HEK293T (cell line): ENCODE data around the gene CDC42SE2.

ENCODE experiments used
- CTCF ChIA-PET: fragments of 350-600 bp; formaldehyde crosslinking; extraction: SDS; loops from one replicate; lab custom pipeline; 2021; ENCODE audit warnings: antibody characterized with exemption, inconsistent platforms; lab: Yijun Ruan, JAX
- POLR2A ChIA-PET: fragments of 350-600 bp; formaldehyde crosslinking; extraction: SDS; loops from one replicate; lab custom pipeline; 2020; ENCODE audit warnings: antibody characterized with exemption, inconsistent platforms; lab: Yijun Ruan, JAX
- DNase-seq: peaks from one replicate; pipeline ENCODE4 v3.0.0; 2012; ENCODE audit warnings: mixed read lengths; ENCODE audit errors: extremely low spot score
- ARNT ChIP-seq: fragments of 450-650 bp; IDR thresholded peaks from 2 replicates; pipeline ENCODE4 v1.6.1; 2017; ENCODE audit warnings: mild to moderate bottlenecking
- BHLHE40 ChIP-seq: fragments of 450-650 bp; IDR thresholded peaks from 2 replicates; pipeline ENCODE4 v1.6.1; 2016; ENCODE audit warnings: mild to moderate bottlenecking, moderate library complexity, borderline replicate concordance
- CTBP1 ChIP-seq: fragments of 450-650 bp; IDR thresholded peaks from 2 replicates; pipeline ENCODE4 v1.6.1; 2016; ENCODE audit warnings: borderline replicate concordance
- ELF4 ChIP-seq: fragments of 450-650 bp; IDR thresholded peaks from 2 replicates; pipeline ENCODE4 v1.6.1; 2017; ENCODE audit warnings: antibody characterized with exemption
- FOXA1 ChIP-seq: fragments of 450-650 bp; IDR thresholded peaks from 2 replicates; pipeline ENCODE4 v1.6.1; 2016; ENCODE audit warnings: mild to moderate bottlenecking
- FOXK2 ChIP-seq: fragments of 450-650 bp; IDR thresholded peaks from 2 replicates; pipeline ENCODE4 v1.6.1; 2016; ENCODE audit warnings: mild to moderate bottlenecking
- FOXM1 ChIP-seq: fragments of 450-650 bp; IDR thresholded peaks from 2 replicates; pipeline ENCODE4 v1.6.1; 2017; ENCODE audit warnings: mild to moderate bottlenecking, borderline replicate concordance
- HDGF ChIP-seq: fragments of 450-650 bp; IDR thresholded peaks from 2 replicates; pipeline ENCODE4 v1.6.1; 2017; ENCODE audit warnings: antibody characterized with exemption, borderline replicate concordance
- L3MBTL2 ChIP-seq: fragments of 450-650 bp; conservative IDR thresholded peaks from 2 replicates; pipeline ENCODE4 v1.6.1; 2016; ENCODE audit warnings: mild to moderate bottlenecking
- LEF1 ChIP-seq: fragments of 450-650 bp; IDR thresholded peaks from 2 replicates; pipeline ENCODE4 v1.6.1; 2017; ENCODE audit warnings: mild to moderate bottlenecking, borderline replicate concordance
- NFRKB ChIP-seq: fragments of 450-650 bp; IDR thresholded peaks from 2 replicates; pipeline ENCODE4 v1.6.1; 2016; ENCODE audit warnings: mild to moderate bottlenecking, moderate library complexity
- SP1 ChIP-seq: fragments of 450-650 bp; IDR thresholded peaks from 2 replicates; pipeline ENCODE4 v1.6.1; 2017
- TARDBP ChIP-seq: fragments of 450-650 bp; IDR thresholded peaks from 2 replicates; pipeline ENCODE4 v1.6.1; 2016
- ZNF384 ChIP-seq: fragments of 450-650 bp; IDR thresholded peaks from 2 replicates; pipeline ENCODE4 v1.6.1; 2016
- TF ChIP-seq, protein P1 (sequence below): fragments of 450-650 bp; IDR thresholded peaks from 2 replicates; pipeline ENCODE4 v1.6.1; 2016

CDC42SE2 gene

DNA sequence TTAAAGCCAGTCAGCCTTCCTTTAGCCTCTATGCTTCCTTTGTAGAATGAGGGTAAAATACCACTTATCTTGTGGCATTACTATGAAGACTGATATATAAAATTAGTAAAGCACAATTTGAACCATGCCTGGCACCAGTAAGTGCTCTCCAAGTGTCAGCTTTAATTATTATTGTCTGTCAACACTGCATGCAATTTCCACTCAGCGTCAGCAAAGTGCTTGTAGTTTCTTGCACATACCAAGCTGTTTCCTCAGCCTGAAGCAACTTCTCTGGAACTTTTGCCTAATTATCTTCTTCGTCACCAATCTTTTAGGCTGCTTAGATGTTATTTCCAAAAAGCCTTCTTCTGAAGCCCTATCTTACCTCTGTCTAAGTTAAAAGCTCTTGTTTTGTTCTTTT is 177.3 kb downstream of the CDC42SE2 start:
- CTCF ChIA-PET = no interaction called here

More for the DNA sequence above, 177.3 kb downstream of the CDC42SE2 start:
- TF ChIP-seq NFRKB = no peak
- TF ChIP-seq FOXA1 = no peak
- no peak for TF ChIP-seq SP1
- TF ChIP-seq, protein P1, sequence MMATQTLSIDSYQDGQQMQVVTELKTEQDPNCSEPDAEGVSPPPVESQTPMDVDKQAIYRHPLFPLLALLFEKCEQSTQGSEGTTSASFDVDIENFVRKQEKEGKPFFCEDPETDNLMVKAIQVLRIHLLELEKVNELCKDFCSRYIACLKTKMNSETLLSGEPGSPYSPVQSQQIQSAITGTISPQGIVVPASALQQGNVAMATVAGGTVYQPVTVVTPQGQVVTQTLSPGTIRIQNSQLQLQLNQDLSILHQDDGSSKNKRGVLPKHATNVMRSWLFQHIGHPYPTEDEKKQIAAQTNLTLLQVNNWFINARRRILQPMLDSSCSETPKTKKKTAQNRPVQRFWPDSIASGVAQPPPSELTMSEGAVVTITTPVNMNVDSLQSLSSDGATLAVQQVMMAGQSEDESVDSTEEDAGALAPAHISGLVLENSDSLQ = no peak
- TF ChIP-seq L3MBTL2 = no peak
- no peak for TF ChIP-seq BHLHE40
- TF ChIP-seq ELF4 = no peak
- TF ChIP-seq TARDBP = no peak
- TF ChIP-seq ZNF384 = no peak
- no peak for TF ChIP-seq FOXK2
- no peak for TF ChIP-seq CTBP1
- TF ChIP-seq ARNT = no peak
- no peak for TF ChIP-seq HDGF
- no peak for TF ChIP-seq FOXM1
- TF ChIP-seq LEF1 = no peak
- POLR2A ChIA-PET = no interaction called here
- DNase-seq = no peak
